ENCODE results near the gene MLLT6. TPM values are rescaled to one million over a fixed set of nuclear protein-coding genes. Genes with fewer than 3 reads are reported as not detected.

Gene MLLT6
- total and polyA plus RNA-seq, 2 of the 13 experiments (the other 11 are each of a cell fraction or from before 2014, with no cell fraction given) = 50.7 to 69.5 TPM

DNA sequence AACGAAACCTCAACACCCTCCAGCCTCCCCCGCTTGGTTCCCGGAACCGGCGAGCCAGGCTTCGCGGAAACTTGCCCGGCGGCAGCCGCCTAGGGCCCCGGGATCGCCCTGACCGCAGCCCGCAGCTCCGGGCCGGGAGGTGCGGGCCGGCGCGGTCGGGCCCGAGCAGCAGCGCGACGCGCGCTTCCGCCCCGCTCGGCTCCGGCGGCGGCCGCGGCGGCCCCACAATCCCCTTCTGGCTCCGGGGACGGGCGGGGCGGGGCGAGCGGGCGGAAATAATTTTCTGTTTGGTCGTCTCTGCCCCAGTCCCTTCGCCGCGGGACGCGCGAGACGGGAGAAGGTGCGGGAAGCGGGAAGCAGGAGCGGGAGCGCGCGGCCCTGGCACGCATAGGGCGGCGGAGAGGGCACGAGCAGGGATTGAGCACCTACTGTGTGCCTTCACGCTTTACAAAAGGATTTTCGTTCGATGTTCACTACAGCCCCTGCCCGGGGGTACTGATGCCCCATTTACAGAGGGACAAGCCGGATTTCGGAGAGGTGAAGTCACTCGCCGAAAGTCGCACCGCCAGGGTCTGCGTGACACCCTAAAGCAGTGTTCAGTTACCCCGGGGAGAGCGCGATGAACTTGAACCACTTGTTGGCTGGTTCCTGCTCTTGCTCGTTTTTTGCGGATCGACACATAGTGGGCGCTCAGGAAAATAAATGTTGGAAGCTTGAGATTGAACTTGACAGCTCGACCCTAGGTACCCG, 2.7 kb upstream of the MLLT6 start (continued):
- TF ChIP-seq USF2 (IDR thresholded peaks at IDR 0.05; ENCODE audit: low read depth, low read length) = no peak
- TF ChIP-seq USF2 (CRISPR knock-in tag; IDR thresholded peaks at IDR 0.05; ENCODE audit: borderline replicate concordance) = no peak
- TF ChIP-seq TOPORS (CRISPR knock-in tag; IDR thresholded peaks at IDR 0.05) = no peak
- TF ChIP-seq DPF2 (CRISPR knock-in tag; IDR thresholded peaks at IDR 0.05; ENCODE audit: borderline replicate concordance, low read depth) = no peak
- TF ChIP-seq ZNF253 (CRISPR knock-in tag; IDR thresholded peaks at IDR 0.05; ENCODE audit: borderline replicate concordance) = no peak
- TF ChIP-seq MXI1 (IDR thresholded peaks at IDR 0.05; ENCODE audit: borderline replicate concordance, low read depth, low read length) = 0 out of 3 replicates have a peak, but pooled peaks have one; percentile 40
- TF ChIP-seq TMF1 (CRISPR knock-in tag; IDR thresholded peaks at IDR 0.05; ENCODE audit: low read depth) = no peak
- TF ChIP-seq SSRP1 (CRISPR knock-in tag; IDR thresholded peaks at IDR 0.05) = no peak
- TF ChIP-seq CBX2 (IDR thresholded peaks at IDR 0.05; ENCODE audit: low read depth, low read length) = no peak
- no peak for TF ChIP-seq CBX2 (CRISPR knock-in tag; IDR thresholded peaks at IDR 0.05; ENCODE audit: low read depth)
- peak; percentile 67; the same call in 1 of the 2 replicates for TF ChIP-seq MAZ (IDR thresholded peaks at IDR 0.05; ENCODE audit: borderline replicate concordance, low read depth, low read length)
- TF ChIP-seq MAZ (CRISPR knock-in tag; IDR thresholded peaks at IDR 0.05; ENCODE audit: low read depth) = peak; percentile 93
- TF ChIP-seq, protein P1, sequence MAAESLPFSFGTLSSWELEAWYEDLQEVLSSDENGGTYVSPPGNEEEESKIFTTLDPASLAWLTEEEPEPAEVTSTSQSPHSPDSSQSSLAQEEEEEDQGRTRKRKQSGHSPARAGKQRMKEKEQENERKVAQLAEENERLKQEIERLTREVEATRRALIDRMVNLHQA (CRISPR knock-in tag; IDR thresholded peaks at IDR 0.05) = no peak
- TF ChIP-seq SAP130 (CRISPR knock-in tag; IDR thresholded peaks at IDR 0.05; ENCODE audit: low read depth) = peak; percentile 81; the same call in 1 of the 2 replicates
- TF ChIP-seq HDAC1 (CRISPR knock-in tag; IDR thresholded peaks at IDR 0.05) = peak; percentile 58
- TF ChIP-seq XRCC5 (optimal IDR thresholded peaks at IDR 0.05; ENCODE audit: low read length) = peak; percentile 39
- TF ChIP-seq ZNF354B (CRISPR knock-in tag; IDR thresholded peaks at IDR 0.05) = no peak
- TF ChIP-seq, protein P2, sequence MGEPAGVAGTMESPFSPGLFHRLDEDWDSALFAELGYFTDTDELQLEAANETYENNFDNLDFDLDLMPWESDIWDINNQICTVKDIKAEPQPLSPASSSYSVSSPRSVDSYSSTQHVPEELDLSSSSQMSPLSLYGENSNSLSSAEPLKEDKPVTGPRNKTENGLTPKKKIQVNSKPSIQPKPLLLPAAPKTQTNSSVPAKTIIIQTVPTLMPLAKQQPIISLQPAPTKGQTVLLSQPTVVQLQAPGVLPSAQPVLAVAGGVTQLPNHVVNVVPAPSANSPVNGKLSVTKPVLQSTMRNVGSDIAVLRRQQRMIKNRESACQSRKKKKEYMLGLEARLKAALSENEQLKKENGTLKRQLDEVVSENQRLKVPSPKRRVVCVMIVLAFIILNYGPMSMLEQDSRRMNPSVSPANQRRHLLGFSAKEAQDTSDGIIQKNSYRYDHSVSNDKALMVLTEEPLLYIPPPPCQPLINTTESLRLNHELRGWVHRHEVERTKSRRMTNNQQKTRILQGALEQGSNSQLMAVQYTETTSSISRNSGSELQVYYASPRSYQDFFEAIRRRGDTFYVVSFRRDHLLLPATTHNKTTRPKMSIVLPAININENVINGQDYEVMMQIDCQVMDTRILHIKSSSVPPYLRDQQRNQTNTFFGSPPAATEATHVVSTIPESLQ (CRISPR knock-in tag; conservative IDR thresholded peaks at IDR 0.05) = no peak
- TF ChIP-seq MBD4 (IDR thresholded peaks at IDR 0.05; ENCODE audit: borderline replicate concordance, low read length) = no peak
- TF ChIP-seq ZNF709 (CRISPR knock-in tag; IDR thresholded peaks at IDR 0.05) = peak; percentile 79
- TF ChIP-seq TEAD3 (CRISPR knock-in tag; optimal IDR thresholded peaks at IDR 0.05; ENCODE audit: borderline replicate concordance) = peak; percentile 82
- TF ChIP-seq ZNF275 (CRISPR knock-in tag; IDR thresholded peaks at IDR 0.05; ENCODE audit: borderline replicate concordance) = peak; percentile 80; the same call in 1 of the 2 replicates
- TF ChIP-seq GATA4 (IDR thresholded peaks at IDR 0.05; ENCODE audit: borderline replicate concordance, low read depth) = no peak; the same call in 1 of the 2 replicates

Measured in HepG2 (cell line).